Endometrial microvascular endothelial cells (primary cell): Measurements from ENCODE around the gene ZBTB25. TPM values are rescaled to one million over a fixed set of nuclear protein-coding genes. Genes with fewer than 3 reads are reported as not detected.

Experiments
- in situ Hi-C: cut with HindIII; loops from 2 replicates; pipeline ENCODE4 v1.10.0; 2017; ENCODE audit warnings: low sequenced_read_pairs, low pct_unique_long_range_greater_than_20kb; ENCODE audit errors: inconsistent ontology term
- total RNA-seq: library from RNA; depleted of rRNA; stranded (reverse); fragments of >200 nt; gene quantifications from one replicate; pipeline ENCODE4 v1.2.3, GENCODE V29; 2015; ENCODE audit errors: inconsistent ontology term

ZBTB25 gene
- total RNA-seq, 1 donor from 2014 or later: 2.2 TPM

DNA sequence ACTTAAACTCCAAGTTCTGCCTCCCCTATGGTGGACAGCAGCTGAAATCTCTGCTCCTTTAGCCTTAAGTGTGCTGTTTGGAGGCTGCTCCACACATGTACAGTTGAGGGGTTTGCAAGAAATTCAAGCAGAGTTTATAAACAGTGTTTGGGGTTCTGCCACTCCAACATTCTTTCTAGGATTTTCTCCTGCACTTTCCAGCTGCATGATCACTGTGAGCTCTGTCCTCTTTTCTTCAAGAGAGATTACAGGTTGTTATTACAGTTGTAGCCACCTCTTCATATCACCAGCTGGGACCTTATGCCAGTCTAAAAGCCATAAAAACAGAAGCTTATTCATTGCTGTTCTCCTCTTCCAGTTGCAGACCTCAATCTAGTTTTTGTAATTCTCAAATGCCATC, 8.4 kb downstream of the ZBTB25 start:
- in situ Hi-C loops: no loop called here

DNA sequence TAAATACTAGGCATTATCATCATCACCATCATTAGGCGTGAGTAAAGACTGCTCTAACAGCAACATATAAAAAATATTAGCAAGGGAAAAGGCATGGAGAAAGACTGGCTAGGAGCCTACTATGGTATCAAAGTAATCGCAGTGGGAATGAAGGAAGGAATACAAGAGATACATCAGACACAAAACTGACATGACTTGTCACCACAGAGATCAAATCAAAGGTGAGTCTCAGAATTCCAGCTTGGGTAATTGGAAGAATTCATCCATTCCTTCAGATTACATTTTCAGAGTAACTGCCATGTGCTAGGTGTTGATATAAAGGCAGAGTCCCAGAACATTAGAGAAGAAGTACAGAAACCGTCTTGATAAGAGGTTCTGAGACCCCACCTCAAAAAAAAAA, 10.2 kb downstream of the ZBTB25 start:
- in situ Hi-C loops: no loop called here

DNA sequence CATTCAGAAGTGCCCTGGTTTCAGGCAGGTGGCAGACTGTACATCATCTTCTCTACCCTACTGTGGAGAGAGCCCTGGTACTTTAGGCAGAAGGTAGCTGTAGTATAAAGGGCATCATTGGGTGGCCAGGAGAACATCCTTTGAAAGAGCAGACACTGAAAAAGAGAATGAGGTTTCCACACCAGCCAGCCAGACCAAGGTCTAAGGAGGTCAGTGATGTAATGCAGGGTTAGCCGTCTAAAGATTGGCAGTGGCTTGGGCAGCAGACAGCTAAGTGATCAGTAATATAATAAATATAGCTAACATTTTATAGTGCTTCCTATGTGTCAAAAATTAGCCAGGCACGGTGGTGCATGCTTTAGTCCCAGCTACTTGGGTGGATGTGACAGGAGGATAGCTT, 12.0 kb downstream of the ZBTB25 start:
- in situ Hi-C loops: no loop called here

DNA sequence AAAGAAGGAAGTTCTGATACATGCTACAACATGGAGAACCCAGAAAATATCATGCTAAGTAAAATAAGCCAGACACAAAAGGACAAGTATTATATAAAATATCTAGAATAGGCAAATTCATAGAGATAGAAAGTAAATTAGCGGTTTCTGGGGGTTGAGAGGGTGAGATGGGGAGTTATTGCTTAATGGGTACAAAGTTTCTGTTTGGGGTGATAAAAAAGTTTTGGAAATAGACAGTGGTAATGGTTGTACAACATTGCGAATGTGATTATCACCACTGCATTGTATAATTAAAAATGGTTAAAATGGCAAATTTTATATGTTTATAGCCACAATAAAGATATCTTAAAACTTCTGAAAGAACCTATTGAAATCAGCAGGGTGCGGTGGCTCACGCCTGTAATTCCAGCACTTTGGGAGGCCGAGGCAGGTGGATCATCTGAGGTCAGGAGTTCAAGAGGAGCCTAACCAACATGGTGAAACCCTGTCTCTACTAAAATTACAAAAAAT, 15.0 kb downstream of the ZBTB25 start:
- in situ Hi-C loops: no loop called here

DNA sequence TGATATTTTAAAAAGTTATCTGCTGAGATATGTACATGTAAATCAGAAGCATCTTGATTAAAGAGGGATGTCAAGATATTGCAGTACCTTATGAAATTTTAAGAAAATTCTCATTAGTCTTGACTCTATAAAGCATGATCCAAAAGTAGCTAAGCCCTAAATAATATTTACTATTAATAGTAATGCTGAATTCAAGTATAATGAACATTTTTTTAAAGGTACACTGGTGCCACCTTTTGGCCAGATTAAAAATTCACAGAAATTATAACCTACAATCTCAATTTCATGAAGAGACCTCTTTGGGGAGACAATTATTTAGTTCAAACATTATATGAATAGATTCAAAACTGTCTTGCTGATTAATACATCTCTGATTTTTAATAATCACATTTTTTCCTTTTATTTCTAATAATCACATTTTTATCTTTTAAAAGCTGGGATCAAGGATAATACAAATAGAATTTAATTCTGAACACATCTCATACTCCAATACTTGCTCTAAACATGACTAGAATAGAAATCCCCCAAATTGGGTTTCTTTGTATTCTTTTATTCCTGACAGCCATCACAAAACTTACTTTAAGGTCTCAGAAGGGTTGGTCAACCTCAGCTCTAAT, 24.9 kb downstream of the ZBTB25 start:
- in situ Hi-C loops: no loop called here

DNA sequence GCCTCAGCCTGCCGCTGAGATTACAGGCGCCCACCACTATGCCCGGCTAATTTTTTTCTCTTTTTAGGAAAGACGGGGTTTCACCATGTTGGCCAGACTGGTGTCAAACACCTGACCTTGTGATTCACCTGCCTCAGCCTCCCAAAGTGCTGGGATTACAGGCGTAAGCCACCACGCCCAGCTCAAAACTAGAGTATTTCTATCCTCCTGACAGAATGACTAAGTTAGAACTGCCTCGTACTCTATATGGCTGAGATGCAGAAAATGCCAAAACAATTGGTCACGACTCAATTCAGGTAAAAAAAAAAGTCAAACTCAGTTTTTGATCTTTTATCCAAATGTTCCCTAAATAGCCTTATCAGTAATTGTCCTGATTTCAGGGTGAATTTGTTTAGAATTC, 27.2 kb downstream of the ZBTB25 start:
- in situ Hi-C loops: no loop called here

DNA sequence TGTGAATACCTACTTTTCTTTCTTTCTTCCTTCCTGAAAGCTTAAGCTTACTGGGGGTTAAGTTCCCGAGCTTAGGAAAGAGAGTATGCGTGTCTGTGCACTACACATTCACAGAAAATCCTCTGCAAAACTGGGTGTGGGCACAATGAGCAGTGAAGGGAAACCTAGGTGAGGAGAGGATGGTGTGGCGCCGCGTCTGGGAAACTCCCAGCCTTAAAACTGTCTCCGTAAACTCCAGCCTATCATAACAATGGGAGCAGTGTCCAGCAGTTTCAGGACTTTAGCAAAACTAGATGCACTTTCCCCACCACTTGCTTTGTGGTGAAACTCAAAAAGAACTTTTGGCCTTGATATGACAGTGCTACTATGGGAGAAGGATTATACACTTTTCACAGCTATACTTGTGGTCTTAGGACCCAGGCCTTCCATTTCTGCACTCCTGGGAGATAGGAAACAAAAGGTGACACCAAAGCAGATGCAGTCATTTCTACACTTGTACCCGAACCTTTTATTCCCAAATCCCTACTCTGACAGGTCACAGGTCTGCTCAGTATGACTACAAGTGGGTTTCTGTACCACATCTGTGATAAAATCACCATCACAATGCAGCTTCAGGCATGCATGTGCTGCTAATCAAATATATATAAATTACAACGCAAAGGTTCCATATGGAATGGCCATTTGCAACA, 27.9 kb downstream of the ZBTB25 start:
- in situ Hi-C loops: no loop called here

DNA sequence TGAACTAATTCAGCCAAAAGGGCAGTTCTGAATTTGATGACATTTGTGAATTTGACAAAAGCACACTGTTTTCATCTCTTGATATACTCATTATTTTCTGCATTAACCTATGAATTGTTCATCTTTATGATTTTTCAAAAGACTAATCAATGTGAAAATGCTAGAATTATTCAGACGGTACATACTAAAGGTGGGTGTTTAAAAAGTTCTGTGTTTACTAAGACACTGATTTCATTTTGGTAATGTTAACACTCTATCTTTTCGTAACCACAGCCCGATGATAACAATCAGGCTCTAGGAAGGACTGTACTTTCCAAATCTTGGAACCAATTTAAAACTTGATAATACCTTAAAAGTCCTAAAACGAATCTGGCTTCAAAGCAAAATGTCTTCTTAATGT, 28.9 kb downstream of the ZBTB25 start:
- in situ Hi-C loops: no loop called here

DNA sequence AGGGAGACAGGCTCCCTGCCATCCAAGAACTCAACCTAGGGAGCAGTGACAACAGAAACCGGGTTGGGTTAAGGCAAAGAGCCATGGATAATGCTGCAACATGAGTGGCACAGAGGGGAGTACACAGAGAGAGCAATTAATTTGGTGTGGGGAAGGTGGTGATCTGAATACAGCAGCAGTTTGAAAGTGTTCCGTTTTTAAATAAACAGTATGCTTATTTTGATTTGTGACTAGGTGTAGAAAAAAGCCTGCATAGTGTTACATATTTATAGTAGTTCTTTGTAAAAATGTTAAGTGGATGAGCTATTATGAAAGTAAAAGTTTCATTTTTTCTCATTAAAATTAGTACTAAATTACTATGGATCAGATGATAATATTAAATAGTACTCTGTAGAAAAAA, 29.6 kb downstream of the ZBTB25 start:
- in situ Hi-C loops: no loop called here

DNA sequence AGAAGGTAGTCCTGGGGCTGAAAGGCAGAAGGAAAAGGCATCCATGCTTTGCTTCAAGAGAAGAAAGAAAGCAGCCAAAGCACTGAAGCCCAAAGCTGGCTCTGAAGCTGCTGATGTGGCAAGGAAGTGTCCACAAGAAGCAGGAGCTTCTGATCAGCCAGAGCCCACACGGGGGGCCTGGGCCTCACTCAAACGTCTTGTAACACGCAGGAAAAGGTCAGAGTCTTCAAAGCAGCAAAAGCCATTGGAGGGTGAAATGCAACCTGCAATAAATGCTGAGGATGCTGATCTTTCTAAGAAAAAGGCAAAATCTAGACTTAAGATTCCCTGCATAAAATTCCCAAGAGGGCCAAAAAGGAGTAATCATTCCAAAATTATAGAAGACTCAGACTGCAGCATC, 35.2 kb downstream of the ZBTB25 start:
- in situ Hi-C loops: no loop called here

DNA sequence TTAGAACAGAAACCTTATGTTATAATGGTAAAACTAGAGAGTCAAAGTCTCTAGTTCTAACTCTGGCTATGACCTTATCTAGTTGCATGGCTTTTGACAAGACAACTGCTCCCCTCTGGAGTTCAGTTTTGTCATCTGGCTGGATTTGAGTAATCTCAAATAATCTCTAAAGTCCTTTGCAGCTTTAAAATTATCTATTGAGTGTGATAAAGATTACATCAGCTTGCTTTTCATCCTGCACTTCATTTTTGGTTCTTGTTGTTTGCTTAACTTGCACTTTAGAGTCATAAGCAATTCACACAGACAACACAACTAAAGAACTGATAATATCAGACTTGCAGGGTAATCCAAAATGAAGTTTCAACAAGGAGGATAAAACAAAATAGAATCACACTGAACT, 36.1 kb downstream of the ZBTB25 start:
- in situ Hi-C loops: no loop called here

DNA sequence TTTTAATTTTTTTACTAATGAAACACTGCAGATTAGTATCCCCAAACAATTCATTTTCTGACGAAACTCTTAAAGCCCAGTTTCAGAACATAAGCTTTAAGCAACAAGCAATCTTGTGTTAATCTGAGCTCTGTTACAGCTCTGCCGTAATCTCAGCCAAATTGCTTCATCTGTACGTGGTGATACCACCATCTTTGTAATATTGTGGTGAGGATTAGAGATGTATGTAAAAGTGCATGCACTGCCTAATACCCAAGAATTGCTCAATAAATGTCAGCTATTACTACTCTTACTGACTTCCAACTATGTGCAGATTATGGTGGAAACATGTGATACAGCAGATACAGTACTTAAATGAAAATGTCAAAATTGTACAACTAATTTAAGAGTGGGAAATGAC, 36.5 kb downstream of the ZBTB25 start:
- in situ Hi-C loops: no loop called here

DNA sequence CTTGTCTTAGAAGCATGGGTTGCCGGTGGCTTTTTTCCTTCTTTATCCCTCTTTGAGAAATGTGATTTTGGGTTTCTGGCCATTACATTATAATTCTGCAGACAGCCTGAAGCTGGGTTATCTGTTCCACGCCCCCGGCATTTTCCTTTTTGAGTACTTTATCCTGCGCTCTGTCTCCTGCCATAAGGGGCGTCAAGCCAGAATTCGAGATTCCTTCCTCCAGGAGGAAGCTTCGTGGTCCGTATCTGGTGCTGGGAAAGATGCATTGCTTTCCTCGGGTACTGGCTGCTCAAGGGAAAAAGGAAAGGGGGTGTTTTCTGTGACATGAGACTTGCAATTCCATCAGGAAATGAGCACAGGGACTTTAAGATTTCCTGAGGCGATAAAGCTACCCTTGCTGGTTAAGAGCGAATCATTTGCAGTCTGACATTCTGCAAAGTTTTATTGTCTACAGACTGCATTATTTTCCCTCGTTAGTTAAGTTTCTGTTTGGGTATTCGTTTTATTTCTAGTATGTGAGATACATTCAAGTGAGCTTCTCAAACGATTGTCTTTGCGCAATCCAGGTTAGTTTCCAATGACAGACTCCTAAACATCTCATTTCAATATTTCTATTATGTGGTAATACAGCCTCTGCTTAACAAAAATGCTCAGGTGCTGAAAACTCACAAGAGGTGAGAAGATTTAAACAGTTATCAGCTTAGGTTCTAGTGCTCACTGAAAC, 37.6 kb downstream of the ZBTB25 start:
- in situ Hi-C loops: no loop called here

DNA sequence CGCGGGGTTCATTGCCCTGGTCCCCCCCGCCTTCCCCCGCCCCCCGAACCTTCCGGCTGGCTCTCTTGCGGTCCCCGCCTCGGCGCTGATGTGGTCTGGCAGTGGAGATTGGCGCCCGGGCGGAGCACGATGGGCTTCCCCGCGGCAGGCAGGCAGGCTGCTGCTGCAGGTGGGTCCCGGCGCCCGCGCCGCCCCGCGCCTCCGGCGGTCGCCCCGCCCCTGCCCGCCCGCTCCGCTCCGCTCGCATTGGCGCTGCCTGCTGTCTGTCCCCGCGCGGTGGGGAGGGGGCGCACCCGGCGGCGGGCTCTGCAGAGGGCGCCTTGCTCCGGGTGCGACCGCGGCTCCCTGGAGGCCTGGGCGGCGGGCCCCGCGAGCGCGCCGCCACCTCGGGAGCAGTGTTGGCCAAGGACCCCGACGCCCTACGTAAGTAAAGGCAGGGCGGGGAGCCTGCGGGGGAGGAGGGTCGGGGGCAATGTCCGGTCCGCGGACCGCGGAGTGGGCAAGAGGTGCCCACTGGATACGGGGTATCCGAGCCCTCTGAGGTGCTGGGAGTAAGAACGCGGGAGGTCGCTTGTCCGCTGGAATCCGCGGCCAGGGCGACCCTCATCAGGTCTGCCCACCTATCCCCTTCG, 38.3 kb downstream of the ZBTB25 start, which contains the start of gene AKAP5:
Gene AKAP5 (plus strand): TSS at position 309 of the 632 bp plus-strand sequence. CDS start 2,896 bp downstream, outside the sequence.
- in situ Hi-C loops: no loop called here

DNA sequence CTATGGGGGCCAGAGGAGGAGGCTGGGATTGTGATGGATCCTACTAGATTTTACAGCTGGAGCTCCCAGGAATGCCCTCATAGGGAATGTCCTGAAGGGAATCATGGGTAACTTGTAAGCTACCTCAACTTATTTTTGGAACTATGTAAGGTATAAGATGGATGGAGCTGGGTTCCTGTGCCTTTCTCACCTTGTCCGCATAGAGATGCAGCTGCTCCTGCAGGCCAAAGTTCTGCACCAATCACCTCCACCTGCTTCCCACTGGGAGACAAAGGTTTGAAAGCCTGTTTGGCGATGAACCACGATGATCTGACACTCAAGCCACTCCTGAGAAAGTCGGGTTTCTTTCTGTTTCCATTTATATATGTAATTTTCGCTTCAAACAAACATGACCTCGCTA, 39.0 kb downstream of the ZBTB25 start:
- in situ Hi-C loops: no loop called here

DNA sequence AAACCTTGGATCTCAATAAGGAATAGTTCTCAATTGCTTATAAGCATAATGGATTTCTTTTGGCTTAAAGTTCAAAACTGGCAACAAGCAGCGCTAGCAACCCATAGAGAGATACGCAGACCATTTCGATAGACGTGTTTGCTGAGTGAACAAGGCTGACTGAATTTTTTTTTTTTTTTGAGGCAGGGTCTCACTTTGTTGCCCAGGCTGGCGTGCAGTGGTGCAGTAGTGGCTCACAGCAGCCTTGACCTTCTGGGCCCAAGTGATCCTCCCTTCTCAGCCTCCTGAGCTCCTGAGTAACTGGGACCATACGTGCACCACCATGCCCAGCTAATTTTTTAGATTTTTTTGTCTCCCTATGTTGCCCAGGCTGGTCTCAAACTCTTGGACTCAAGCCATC, 39.8 kb downstream of the ZBTB25 start:
- in situ Hi-C loops: no loop called here

DNA sequence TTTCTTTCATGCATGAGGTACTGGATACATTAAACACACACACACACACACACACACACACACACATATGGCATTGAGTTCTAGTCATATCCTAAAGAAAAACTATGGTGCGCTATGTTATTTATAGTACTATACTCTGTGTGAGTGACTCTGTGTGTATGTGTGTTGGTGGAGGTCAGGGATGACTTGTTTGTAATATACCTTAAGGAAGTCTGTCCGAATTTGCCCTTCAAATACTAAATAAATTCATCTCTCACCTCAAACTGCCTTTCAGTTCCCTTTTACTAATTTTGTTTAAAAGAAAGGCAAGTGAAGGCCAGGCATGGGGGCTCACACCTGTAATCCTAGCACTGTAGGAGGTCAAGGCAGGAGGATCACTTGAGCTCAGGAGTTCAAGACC, 40.4 kb downstream of the ZBTB25 start:
- in situ Hi-C loops: no loop called here

DNA sequence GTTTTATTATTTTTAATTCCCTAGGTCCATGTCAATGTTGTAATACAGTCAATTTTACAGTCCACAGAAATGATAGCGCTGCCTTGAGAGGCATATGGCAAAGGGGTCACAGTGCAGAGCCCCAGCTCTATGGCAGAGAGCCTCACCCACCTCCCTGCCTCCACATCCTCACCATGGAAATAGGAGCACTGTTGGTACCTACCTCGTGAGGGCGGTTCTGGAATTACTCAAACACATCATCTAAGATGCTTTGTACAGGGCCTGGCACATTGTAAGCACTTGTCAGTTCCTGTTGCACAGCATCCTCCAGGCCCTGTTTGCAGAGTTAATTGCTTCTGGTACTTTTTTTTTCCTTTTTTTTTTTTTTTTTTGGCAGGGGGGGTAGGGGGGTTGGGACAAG, 42.4 kb downstream of the ZBTB25 start:
- in situ Hi-C loops: no loop called here

DNA sequence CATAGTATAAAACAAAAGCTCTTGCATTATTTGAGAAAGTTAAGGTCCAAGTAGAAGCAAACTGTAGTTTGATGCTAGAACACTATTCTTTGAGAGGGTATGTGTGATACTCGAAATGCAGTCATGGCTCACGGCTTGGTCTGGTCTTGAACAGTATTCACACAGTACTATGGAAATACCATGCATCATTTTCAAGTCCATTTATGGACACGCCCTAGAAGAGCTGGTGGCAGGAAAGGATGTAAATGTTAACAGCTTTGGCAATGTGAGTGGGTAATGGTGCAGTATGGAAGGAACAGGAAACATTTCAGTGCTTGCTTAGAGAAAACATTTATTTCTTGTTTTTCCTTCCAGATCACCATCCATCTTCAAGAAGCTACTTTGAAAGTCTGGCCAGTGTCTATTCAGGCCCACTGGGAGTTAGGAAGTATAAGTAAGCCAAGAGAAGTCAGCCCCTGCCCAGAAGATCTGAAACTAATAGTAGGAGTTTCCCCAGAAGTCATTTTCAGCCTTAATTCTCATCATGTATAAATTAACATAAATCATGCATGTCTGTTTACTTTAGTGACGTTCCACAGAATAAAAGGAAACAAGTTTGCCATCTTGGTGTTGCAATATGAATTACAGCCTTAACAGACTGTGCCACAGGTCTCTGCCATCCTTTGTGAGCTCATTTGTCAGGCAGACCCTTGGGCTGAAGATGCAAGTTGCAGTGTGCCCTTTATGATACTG, 44.1 kb downstream of the ZBTB25 start:
- in situ Hi-C loops: no loop called here
